HUES64 (cell line): ENCODE data around the gene KCNE5.
"Not testable (repeated sequence)": the region's sequence is repeated elsewhere in the genome, so short reads cannot be mapped to it uniquely, and the experiment has no call there.

ENCODE experiments used
- H3K27ac ChIP-seq: 2 replicates; pipeline ENCODE4 v1.7.0; 2013; ENCODE audit warnings: low read depth, low read length, inconsistent platforms
- H3K27me3 ChIP-seq: 2 replicates; pipeline ENCODE4 v1.6.1; 2013; ENCODE audit warnings: mild to moderate bottlenecking, low read length; ENCODE audit not compliant: insufficient read depth
- H3K36me3 ChIP-seq: 2 replicates; pipeline ENCODE4 v1.6.1; 2013; ENCODE audit warnings: mild to moderate bottlenecking, low read length; ENCODE audit not compliant: insufficient read depth
- H3K4me1 ChIP-seq: 2 replicates; pipeline ENCODE4 v1.6.1; 2013; ENCODE audit warnings: mild to moderate bottlenecking, low read length, moderate library complexity; ENCODE audit not compliant: insufficient read depth
- H3K4me3 ChIP-seq: 2 replicates; pipeline ENCODE4 v1.5.1; 2013; ENCODE audit warnings: mild to moderate bottlenecking, low read length, moderate library complexity
- H3K9ac ChIP-seq: 2 replicates; pipeline ENCODE4 v1.6.1; 2013; ENCODE audit warnings: mild to moderate bottlenecking, low read depth, low read length
- H3K9me3 ChIP-seq: 2 replicates; pipeline ENCODE4 v1.6.1; 2013; ENCODE audit warnings: low read depth, low read length; ENCODE audit not compliant: insufficient read depth
- WGBS: fragments of 150-250, 120-280 bp; methylation state at CpG from one replicate; pipeline ENCODE4 v1.1.7; 2013; ENCODE audit warnings: missing lambda C conversion rate; 5-methylcytosine and 5-hydroxymethylcytosine counted together

Gene KCNE5

GRCh38 chrX:109644671-109645070 lies 19.7 kb upstream of the KCNE5 start:
- H3K27me3 ChIP-seq, H3K36me3 ChIP-seq, H3K9ac ChIP-seq, H3K4me1 ChIP-seq, H3K27ac ChIP-seq, H3K4me3 ChIP-seq, H3K9me3 ChIP-seq: not testable (repeated sequence)
- WGBS: 94% methylated on average over 17 of the region's 19 CpGs

- 92% methylated on average over 1 of the region's 2 CpGs for WGBS
- no peaks in the 10 kb centered on the region for H3K36me3 ChIP-seq
- H3K27ac ChIP-seq: no peak overlapping the region
- no peaks in the 10 kb centered on the region for H3K4me1 ChIP-seq
- no peaks in the 10 kb centered on the region for H3K27me3 ChIP-seq
- no peak overlapping the region for H3K9ac ChIP-seq
- H3K4me3 ChIP-seq: no peak overlapping the region
- no peaks in the 10 kb centered on the region for H3K9me3 ChIP-seq
Observed at GRCh38 chrX:109643687-109644086, 18.7 kb upstream of the KCNE5 start.

GRCh38 chrX:109638158-109638557 lies 13.2 kb upstream of the KCNE5 start:
- no peaks in the 10 kb centered on the region for H3K9me3 ChIP-seq
- H3K4me1 ChIP-seq: no peaks in the 10 kb centered on the region
- no peak overlapping the region for H3K27ac ChIP-seq
- H3K27me3 ChIP-seq: no peaks in the 10 kb centered on the region
- no peak overlapping the region for H3K4me3 ChIP-seq
- 100% methylated on average over 1 of the region's 1 CpG for WGBS
- H3K9ac ChIP-seq: no peak overlapping the region
- no peaks in the 10 kb centered on the region for H3K36me3 ChIP-seq

GRCh38 chrX:109637477-109637876 lies 12.5 kb upstream of the KCNE5 start:
- not testable (repeated sequence) for H3K36me3 ChIP-seq, H3K4me3 ChIP-seq, H3K9me3 ChIP-seq, H3K27ac ChIP-seq, H3K27me3 ChIP-seq, H3K4me1 ChIP-seq, H3K9ac ChIP-seq
- 97% methylated on average over 2 of the region's 2 CpGs for WGBS

GRCh38 chrX:109635146-109635545 lies 10.2 kb upstream of the KCNE5 start:
- H3K27me3 ChIP-seq: no peaks in the 10 kb centered on the region
- no peaks in the 10 kb centered on the region for H3K4me1 ChIP-seq
- no peak overlapping the region for H3K27ac ChIP-seq
- H3K9me3 ChIP-seq: no peaks in the 10 kb centered on the region
- H3K4me3 ChIP-seq: no peak overlapping the region
- H3K9ac ChIP-seq: no peak overlapping the region
- no peaks in the 10 kb centered on the region for H3K36me3 ChIP-seq
- WGBS: 42% methylated on average over 3 of the region's 3 CpGs

GRCh38 chrX:109632906-109633504 lies 8.0 kb upstream of the KCNE5 start:
- H3K27me3 ChIP-seq: no peaks in the 10 kb centered on the region
- no peak overlapping the region for H3K9ac ChIP-seq
- no peaks in the 10 kb centered on the region for H3K9me3 ChIP-seq
- 53% methylated on average over 5 of the region's 5 CpGs for WGBS
- H3K4me1 ChIP-seq: no peaks in the 10 kb centered on the region
- no peak overlapping the region for H3K27ac ChIP-seq
- no peaks in the 10 kb centered on the region for H3K36me3 ChIP-seq
- no peak overlapping the region for H3K4me3 ChIP-seq

- H3K9me3 ChIP-seq: no peaks in the 10 kb centered on the region
- peaks cover 2% of the 10 kb centered on the region for H3K27me3 ChIP-seq
- H3K4me3 ChIP-seq: no peak overlapping the region
- H3K9ac ChIP-seq: no peak overlapping the region
- H3K27ac ChIP-seq: no peak overlapping the region
- no peaks in the 10 kb centered on the region for H3K4me1 ChIP-seq
- 87% methylated on average over 3 of the region's 3 CpGs for WGBS
- no peaks in the 10 kb centered on the region for H3K36me3 ChIP-seq
Observed at GRCh38 chrX:109629310-109629709, 4.3 kb upstream of the KCNE5 start.

- H3K27ac ChIP-seq: no peak overlapping the region
- 94% methylated on average over 4 of the region's 4 CpGs for WGBS
Observed at GRCh38 chrX:109626637-109627036, 1.7 kb upstream of the KCNE5 start.

GRCh38 chrX:109623997-109624396 lies 975 bp downstream of the KCNE5 start:
- H3K9ac ChIP-seq: no peak overlapping the region
- peaks cover 2% of the 10 kb centered on the region for H3K27me3 ChIP-seq
- H3K27ac ChIP-seq: no peak overlapping the region
- WGBS: 88% methylated on average over 7 of the region's 8 CpGs
- no peaks in the 10 kb centered on the region for H3K9me3 ChIP-seq
- no peaks in the 10 kb centered on the region for H3K36me3 ChIP-seq
- no peak overlapping the region for H3K4me3 ChIP-seq
- H3K4me1 ChIP-seq: no peaks in the 10 kb centered on the region

More at GRCh38 chrX:109626637-109627036, 1.7 kb upstream of the KCNE5 start:
- no peaks in the 10 kb centered on the region for H3K4me1 ChIP-seq
- H3K9me3 ChIP-seq: no peaks in the 10 kb centered on the region
- no peak overlapping the region for H3K9ac ChIP-seq
- peaks cover 2% of the 10 kb centered on the region for H3K27me3 ChIP-seq
- H3K4me3 ChIP-seq: no peak overlapping the region
- no peaks in the 10 kb centered on the region for H3K36me3 ChIP-seq

GRCh38 chrX:109622270-109622669 lies 2.7 kb downstream of the KCNE5 start:
- Histone ChIP-seq H3K9me3 (no peaks in the 10 kb centered on the region), H3K27ac (no peak overlapping the region), H3K4me1 (no peaks in the 10 kb centered on the region), H3K9ac (no peak overlapping the region), H3K4me3 (no peak overlapping the region), H3K27me3 (peaks cover 2% of the 10 kb centered on the region), H3K36me3 (no peaks in the 10 kb centered on the region)
- 95% methylated on average over 4 of the region's 4 CpGs for WGBS

GRCh38 chrX:109619771-109620170 lies 5.2 kb downstream of the KCNE5 start:
- Histone ChIP-seq H3K36me3 (no peaks in the 10 kb centered on the region), H3K4me1 (no peaks in the 10 kb centered on the region), H3K9ac (no peak overlapping the region), H3K27ac (no peak overlapping the region), H3K4me3 (no peak overlapping the region), H3K27me3 (no peaks in the 10 kb centered on the region; the same call in 1 of the 2 replicates), H3K9me3 (no peaks in the 10 kb centered on the region)
- WGBS: 70% methylated on average over 1 of the region's 3 CpGs

GRCh38 chrX:109614951-109615350 lies 10.0 kb downstream of the KCNE5 start:
- Histone ChIP-seq H3K27me3 (no peaks in the 10 kb centered on the region), H3K9ac (no peak overlapping the region), H3K9me3 (no peaks in the 10 kb centered on the region), H3K27ac (no peak overlapping the region), H3K36me3 (no peaks in the 10 kb centered on the region), H3K4me3 (no peak overlapping the region), H3K4me1 (no peaks in the 10 kb centered on the region)
- WGBS: 89% methylated on average over 6 of the region's 6 CpGs
